HEK293 (cell line): ENCODE measurements around the gene C1orf35.

Experiments
- EGR2 ChIP-seq: fragments of 450-650 bp; formaldehyde crosslinking; IDR thresholded peaks from 2 replicates; pipeline ENCODE4 v1.5.1; 2016; ENCODE audit warnings: low read depth, missing biosample characterization, missing genetic modification characterization
- FEZF1 ChIP-seq: fragments of 450-650 bp; formaldehyde crosslinking; IDR thresholded peaks from 2 replicates; pipeline ENCODE4 v1.5.1; 2016; ENCODE audit warnings: missing biosample characterization, missing genetic modification characterization
- KLF16 ChIP-seq: fragments of 450-650 bp; formaldehyde crosslinking; IDR thresholded peaks from 2 replicates; pipeline ENCODE4 v1.5.1; 2017; ENCODE audit warnings: missing biosample characterization, missing genetic modification characterization
- KLF7 ChIP-seq: fragments of 450-650 bp; formaldehyde crosslinking; IDR thresholded peaks from 2 replicates; pipeline ENCODE4 v1.5.1; 2016; ENCODE audit warnings: missing biosample characterization, missing genetic modification characterization, borderline replicate concordance
- MEIS1 ChIP-seq: sonication (generic); formaldehyde crosslinking; IDR thresholded peaks from 2 replicates; pipeline ENCODE4 v1.8.1; 2022; ENCODE audit warnings: missing genetic modification reagents, mild to moderate bottlenecking, borderline replicate concordance
- MZF1 ChIP-seq: fragments of 450-650 bp; formaldehyde crosslinking; IDR thresholded peaks from 2 replicates; pipeline ENCODE4 v1.5.1; 2017; ENCODE audit warnings: missing biosample characterization, missing genetic modification characterization, borderline replicate concordance
- RBAK ChIP-seq: fragments of 450-650 bp; formaldehyde crosslinking; IDR thresholded peaks from 2 replicates; pipeline ENCODE4 v1.5.1; 2016; ENCODE audit warnings: missing biosample characterization, missing genetic modification characterization
- SCRT2 ChIP-seq: fragments of 450-650 bp; formaldehyde crosslinking; IDR thresholded peaks from 2 replicates; pipeline ENCODE4 v1.5.1; 2016; ENCODE audit warnings: missing biosample characterization, missing genetic modification characterization
- SP3 ChIP-seq: fragments of 450-650 bp; formaldehyde crosslinking; IDR thresholded peaks from 2 replicates; pipeline ENCODE4 v1.5.1; 2016; ENCODE audit warnings: missing biosample characterization, missing genetic modification characterization
- ZBTB17 ChIP-seq: fragments of 450-650 bp; formaldehyde crosslinking; IDR thresholded peaks from 2 replicates; pipeline ENCODE4 v1.5.1; 2016; ENCODE audit warnings: missing biosample characterization, missing genetic modification characterization
- ZBTB20 ChIP-seq: fragments of 450-650 bp; formaldehyde crosslinking; IDR thresholded peaks from 2 replicates; pipeline ENCODE4 v1.5.1; 2016; ENCODE audit warnings: missing biosample characterization, missing genetic modification characterization
- ZFP41 ChIP-seq: fragments of 450-650 bp; formaldehyde crosslinking; IDR thresholded peaks from 2 replicates; pipeline ENCODE4 v1.5.1; 2016; ENCODE audit warnings: missing biosample characterization, missing genetic modification characterization, borderline replicate concordance
- ZNF169 ChIP-seq: fragments of 450-650 bp; formaldehyde crosslinking; IDR thresholded peaks from 2 replicates; pipeline ENCODE4 v1.5.1; 2016; ENCODE audit warnings: missing biosample characterization, missing genetic modification characterization
- ZNF175 ChIP-seq: fragments of 450-650 bp; formaldehyde crosslinking; IDR thresholded peaks from 2 replicates; pipeline ENCODE4 v1.5.1; 2016; ENCODE audit warnings: missing biosample characterization, missing genetic modification characterization
- ZNF214 ChIP-seq: fragments of 450-650 bp; formaldehyde crosslinking; IDR thresholded peaks from 2 replicates; pipeline ENCODE4 v1.5.1; 2017; ENCODE audit warnings: missing biosample characterization, mild to moderate bottlenecking, missing genetic modification characterization, borderline replicate concordance
- ZNF221 ChIP-seq: fragments of 450-650 bp; formaldehyde crosslinking; IDR thresholded peaks from 2 replicates; pipeline ENCODE4 v1.5.1; 2017; ENCODE audit warnings: missing biosample characterization, missing genetic modification characterization, borderline replicate concordance
- ZNF433 ChIP-seq: fragments of 450-650 bp; formaldehyde crosslinking; IDR thresholded peaks from 2 replicates; pipeline ENCODE4 v1.5.1; 2016; ENCODE audit warnings: missing biosample characterization, missing genetic modification characterization, low read depth
- ZNF449 ChIP-seq: fragments of 450-650 bp; formaldehyde crosslinking; IDR thresholded peaks from 2 replicates; pipeline ENCODE4 v1.5.1; 2017; ENCODE audit warnings: missing biosample characterization, mild to moderate bottlenecking, missing genetic modification characterization, moderate library complexity
- ZNF549 ChIP-seq: fragments of 450-650 bp; IDR thresholded peaks from 2 replicates; pipeline ENCODE4 v1.5.1; 2018; ENCODE audit warnings: missing biosample characterization, missing genetic modification characterization, mild to moderate bottlenecking, inconsistent platforms, moderate library complexity
- ZNF621 ChIP-seq: fragments of 450-650 bp; formaldehyde crosslinking; IDR thresholded peaks from 2 replicates; pipeline ENCODE4 v1.5.1; 2017; ENCODE audit warnings: missing biosample characterization, missing genetic modification characterization
- ZNF658 ChIP-seq: fragments of 450-650 bp; formaldehyde crosslinking; IDR thresholded peaks from 2 replicates; pipeline ENCODE4; 2016; ENCODE audit warnings: missing biosample characterization, missing genetic modification characterization
- ZNF701 ChIP-seq: fragments of 450-650 bp; formaldehyde crosslinking; IDR thresholded peaks from 2 replicates; pipeline ENCODE4 v1.5.1; 2016; ENCODE audit warnings: missing biosample characterization, missing genetic modification characterization
- ZNF785 ChIP-seq: fragments of 450-650 bp; formaldehyde crosslinking; IDR thresholded peaks from 2 replicates; pipeline ENCODE4 v1.5.1; 2016; ENCODE audit warnings: missing biosample characterization, missing genetic modification characterization
- TF ChIP-seq, protein P1 (sequence below): fragments of 450-650 bp; formaldehyde crosslinking; IDR thresholded peaks from 2 replicates; pipeline ENCODE4 v1.5.1; 2016; ENCODE audit warnings: missing biosample characterization, missing genetic modification characterization
- TF ChIP-seq, protein P2 (sequence below): fragments of 450-650 bp; formaldehyde crosslinking; IDR thresholded peaks from 2 replicates; pipeline ENCODE4 v1.5.1; 2016; ENCODE audit warnings: missing biosample characterization, missing genetic modification characterization, low read depth
- TF ChIP-seq, protein P3 (sequence below): fragments of 450-650 bp; formaldehyde crosslinking; IDR thresholded peaks from 2 replicates; pipeline ENCODE4 v1.5.1; 2016; ENCODE audit warnings: missing biosample characterization, missing genetic modification characterization
- TF ChIP-seq, protein P4 (sequence below): fragments of 450-650 bp; formaldehyde crosslinking; IDR thresholded peaks from 2 replicates; pipeline ENCODE4 v1.5.1; 2016; ENCODE audit warnings: missing biosample characterization, missing genetic modification characterization
- TF ChIP-seq, protein P5 (sequence below): fragments of 450-650 bp; formaldehyde crosslinking; IDR thresholded peaks from 2 replicates; pipeline ENCODE4; 2016; ENCODE audit warnings: missing biosample characterization, missing genetic modification characterization
- TF ChIP-seq, protein P6 (sequence below): fragments of 450-650 bp; formaldehyde crosslinking; IDR thresholded peaks from 2 replicates; pipeline ENCODE4 v1.5.1; 2016; ENCODE audit warnings: missing biosample characterization, missing genetic modification characterization, borderline replicate concordance

Gene C1orf35

GRCh38 chr1:228150461-228151179 lies 47.5 kb upstream of the C1orf35 start (continued):
- TF ChIP-seq, protein P1, sequence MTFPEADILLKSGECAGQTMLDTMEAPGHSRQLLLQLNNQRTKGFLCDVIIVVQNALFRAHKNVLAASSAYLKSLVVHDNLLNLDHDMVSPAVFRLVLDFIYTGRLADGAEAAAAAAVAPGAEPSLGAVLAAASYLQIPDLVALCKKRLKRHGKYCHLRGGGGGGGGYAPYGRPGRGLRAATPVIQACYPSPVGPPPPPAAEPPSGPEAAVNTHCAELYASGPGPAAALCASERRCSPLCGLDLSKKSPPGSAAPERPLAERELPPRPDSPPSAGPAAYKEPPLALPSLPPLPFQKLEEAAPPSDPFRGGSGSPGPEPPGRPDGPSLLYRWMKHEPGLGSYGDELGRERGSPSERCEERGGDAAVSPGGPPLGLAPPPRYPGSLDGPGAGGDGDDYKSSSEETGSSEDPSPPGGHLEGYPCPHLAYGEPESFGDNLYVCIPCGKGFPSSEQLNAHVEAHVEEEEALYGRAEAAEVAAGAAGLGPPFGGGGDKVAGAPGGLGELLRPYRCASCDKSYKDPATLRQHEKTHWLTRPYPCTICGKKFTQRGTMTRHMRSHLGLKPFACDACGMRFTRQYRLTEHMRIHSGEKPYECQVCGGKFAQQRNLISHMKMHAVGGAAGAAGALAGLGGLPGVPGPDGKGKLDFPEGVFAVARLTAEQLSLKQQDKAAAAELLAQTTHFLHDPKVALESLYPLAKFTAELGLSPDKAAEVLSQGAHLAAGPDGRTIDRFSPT (tag by site-specific recombination): no peak
- TF ChIP-seq ZNF658 (no peak), KLF7 (tag by site-specific recombination) (no peak), MZF1 (tag by site-specific recombination) (no peak), MEIS1 (CRISPR knock-in tag) (no peak), ZNF549 (tag by site-specific recombination) (no peak), EGR2 (tag by site-specific recombination) (peak; percentile 68; the same call in 1 of the 2 replicates), ZBTB17 (no peak), FEZF1 (tag by site-specific recombination) (no peak), KLF16 (no peak), ZNF175 (no peak), ZNF449 (no peak), ZNF221 (tag by site-specific recombination) (no peak), ZNF169 (tag by site-specific recombination) (no peak), SP3 (tag by site-specific recombination) (no peak), SCRT2 (tag by site-specific recombination) (no peak), ZBTB20 (tag by site-specific recombination) (peak; percentile 36; the same call in 1 of the 2 replicates), ZNF433 (tag by site-specific recombination) (no peak), RBAK (no peak), ZNF621 (tag by site-specific recombination) (no peak), ZFP41 (tag by site-specific recombination) (no peak), ZNF701 (tag by site-specific recombination) (no peak), ZNF214 (tag by site-specific recombination) (no peak), ZNF785 (tag by site-specific recombination) (no peak)
- TF ChIP-seq, protein P2, sequence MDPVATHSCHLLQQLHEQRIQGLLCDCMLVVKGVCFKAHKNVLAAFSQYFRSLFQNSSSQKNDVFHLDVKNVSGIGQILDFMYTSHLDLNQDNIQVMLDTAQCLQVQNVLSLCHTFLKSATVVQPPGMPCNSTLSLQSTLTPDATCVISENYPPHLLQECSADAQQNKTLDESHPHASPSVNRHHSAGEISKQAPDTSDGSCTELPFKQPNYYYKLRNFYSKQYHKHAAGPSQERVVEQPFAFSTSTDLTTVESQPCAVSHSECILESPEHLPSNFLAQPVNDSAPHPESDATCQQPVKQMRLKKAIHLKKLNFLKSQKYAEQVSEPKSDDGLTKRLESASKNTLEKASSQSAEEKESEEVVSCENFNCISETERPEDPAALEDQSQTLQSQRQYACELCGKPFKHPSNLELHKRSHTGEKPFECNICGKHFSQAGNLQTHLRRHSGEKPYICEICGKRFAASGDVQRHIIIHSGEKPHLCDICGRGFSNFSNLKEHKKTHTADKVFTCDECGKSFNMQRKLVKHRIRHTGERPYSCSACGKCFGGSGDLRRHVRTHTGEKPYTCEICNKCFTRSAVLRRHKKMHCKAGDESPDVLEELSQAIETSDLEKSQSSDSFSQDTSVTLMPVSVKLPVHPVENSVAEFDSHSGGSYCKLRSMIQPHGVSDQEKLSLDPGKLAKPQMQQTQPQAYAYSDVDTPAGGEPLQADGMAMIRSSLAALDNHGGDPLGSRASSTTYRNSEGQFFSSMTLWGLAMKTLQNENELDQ (tag by site-specific recombination): no peak
- TF ChIP-seq, protein P3, sequence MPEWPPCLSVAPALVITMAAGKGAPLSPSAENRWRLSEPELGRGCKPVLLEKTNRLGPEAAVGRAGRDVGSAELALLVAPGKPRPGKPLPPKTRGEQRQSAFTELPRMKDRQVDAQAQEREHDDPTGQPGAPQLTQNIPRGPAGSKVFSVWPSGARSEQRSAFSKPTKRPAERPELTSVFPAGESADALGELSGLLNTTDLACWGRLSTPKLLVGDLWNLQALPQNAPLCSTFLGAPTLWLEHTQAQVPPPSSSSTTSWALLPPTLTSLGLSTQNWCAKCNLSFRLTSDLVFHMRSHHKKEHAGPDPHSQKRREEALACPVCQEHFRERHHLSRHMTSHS (tag by site-specific recombination): no peak
- TF ChIP-seq, protein P4, sequence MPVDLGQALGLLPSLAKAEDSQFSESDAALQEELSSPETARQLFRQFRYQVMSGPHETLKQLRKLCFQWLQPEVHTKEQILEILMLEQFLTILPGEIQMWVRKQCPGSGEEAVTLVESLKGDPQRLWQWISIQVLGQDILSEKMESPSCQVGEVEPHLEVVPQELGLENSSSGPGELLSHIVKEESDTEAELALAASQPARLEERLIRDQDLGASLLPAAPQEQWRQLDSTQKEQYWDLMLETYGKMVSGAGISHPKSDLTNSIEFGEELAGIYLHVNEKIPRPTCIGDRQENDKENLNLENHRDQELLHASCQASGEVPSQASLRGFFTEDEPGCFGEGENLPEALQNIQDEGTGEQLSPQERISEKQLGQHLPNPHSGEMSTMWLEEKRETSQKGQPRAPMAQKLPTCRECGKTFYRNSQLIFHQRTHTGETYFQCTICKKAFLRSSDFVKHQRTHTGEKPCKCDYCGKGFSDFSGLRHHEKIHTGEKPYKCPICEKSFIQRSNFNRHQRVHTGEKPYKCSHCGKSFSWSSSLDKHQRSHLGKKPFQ (tag by site-specific recombination): no peak
- TF ChIP-seq, protein P5, sequence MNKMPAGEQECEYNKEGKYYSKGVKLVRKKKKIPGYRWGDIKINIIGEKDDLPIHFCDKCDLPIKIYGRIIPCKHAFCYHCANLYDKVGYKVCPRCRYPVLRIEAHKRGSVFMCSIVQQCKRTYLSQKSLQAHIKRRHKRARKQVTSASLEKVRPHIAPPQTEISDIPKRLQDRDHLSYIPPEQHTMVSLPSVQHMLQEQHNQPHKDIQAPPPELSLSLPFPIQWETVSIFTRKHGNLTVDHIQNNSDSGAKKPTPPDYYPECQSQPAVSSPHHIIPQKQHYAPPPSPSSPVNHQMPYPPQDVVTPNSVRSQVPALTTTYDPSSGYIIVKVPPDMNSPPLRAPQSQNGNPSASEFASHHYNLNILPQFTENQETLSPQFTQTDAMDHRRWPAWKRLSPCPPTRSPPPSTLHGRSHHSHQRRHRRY (tag by site-specific recombination): no peak
- TF ChIP-seq, protein P6, sequence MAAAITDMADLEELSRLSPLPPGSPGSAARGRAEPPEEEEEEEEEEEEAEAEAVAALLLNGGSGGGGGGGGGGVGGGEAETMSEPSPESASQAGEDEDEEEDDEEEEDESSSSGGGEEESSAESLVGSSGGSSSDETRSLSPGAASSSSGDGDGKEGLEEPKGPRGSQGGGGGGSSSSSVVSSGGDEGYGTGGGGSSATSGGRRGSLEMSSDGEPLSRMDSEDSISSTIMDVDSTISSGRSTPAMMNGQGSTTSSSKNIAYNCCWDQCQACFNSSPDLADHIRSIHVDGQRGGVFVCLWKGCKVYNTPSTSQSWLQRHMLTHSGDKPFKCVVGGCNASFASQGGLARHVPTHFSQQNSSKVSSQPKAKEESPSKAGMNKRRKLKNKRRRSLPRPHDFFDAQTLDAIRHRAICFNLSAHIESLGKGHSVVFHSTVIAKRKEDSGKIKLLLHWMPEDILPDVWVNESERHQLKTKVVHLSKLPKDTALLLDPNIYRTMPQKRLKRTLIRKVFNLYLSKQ (tag by site-specific recombination): no peak
